Suppressor macrophage treated with lipopolysaccharide for 1 hour (primary cell): ENCODE data around the gene MT1H.
"Not testable (repeated sequence)": the region's sequence is repeated elsewhere in the genome, so short reads cannot be mapped to it uniquely, and the experiment has no call there.

Experiments used
- DNase-seq, 3 donors: peaks; one replicate each; pipeline ENCODE4 v3.0.0-alpha.2; 2020 to 2022

MT1H gene

GRCh38 chr16:56669005-56669839, at the start of gene MT1H:
Gene MT1H, plus strand, starts transcription at chr16:56669814. Its CDS starts 71 bp downstream, at chr16:56669885.
- DNase-seq, result no peak

GRCh38 chr16:56620339-56620897, 49.2 kb upstream of the MT1H start:
- DNase-seq, result no peak

- DNase-seq, result not testable (repeated sequence)
Observed at GRCh38 chr16:56621665-56622445, 47.8 kb upstream of the MT1H start.

GRCh38 chr16:56623184-56623583, 46.4 kb upstream of the MT1H start:
- not testable (repeated sequence) for DNase-seq

- DNase-seq, result no peak
Observed at GRCh38 chr16:56623637-56624036, 46.0 kb upstream of the MT1H start.

- DNase-seq, result peak; percentile 68 to 72 (median 71)
Observed at GRCh38 chr16:56625140-56625942, 44.3 kb upstream of the MT1H start, which contains the start of gene MT1E. Gene MT1E, plus strand, starts transcription at chr16:56625781. Its CDS starts 71 bp downstream, at chr16:56625852.

GRCh38 chr16:56625943-56626654, 43.5 kb upstream of the MT1H start:
- peak; percentile 42 to 70 (median 56) for DNase-seq

GRCh38 chr16:56626685-56627084, 42.9 kb upstream of the MT1H start:
- DNase-seq, result no peak

- peak; percentile 53 to 69 (median 55) for DNase-seq
Observed at GRCh38 chr16:56628486-56629350, 40.9 kb upstream of the MT1H start.

GRCh38 chr16:56629531-56629930, 40.1 kb upstream of the MT1H start:
- DNase-seq, result no peak

GRCh38 chr16:56630134-56630533, 39.5 kb upstream of the MT1H start:
- peak; percentile 48 to 53 (median 49) for DNase-seq

- no peak for DNase-seq
Observed at GRCh38 chr16:56631197-56631596, 38.4 kb upstream of the MT1H start.

- DNase-seq, result no peak
Observed at GRCh38 chr16:56631832-56632155, 37.8 kb upstream of the MT1H start.

GRCh38 chr16:56632156-56632847, 37.3 kb upstream of the MT1H start, which contains the start of gene MT1M:
Gene MT1M, plus strand, starts transcription at chr16:56632659. Its CDS starts 73 bp downstream, at chr16:56632732.
- DNase-seq, result peak in 1 of 3 donors; percentile 48

GRCh38 chr16:56632848-56633365, 36.7 kb upstream of the MT1H start:
- DNase-seq, result no peak

- DNase-seq, result no peak
Observed at GRCh38 chr16:56633535-56633934, 36.1 kb upstream of the MT1H start.

GRCh38 chr16:56634715-56635440, 34.7 kb upstream of the MT1H start:
- no peak for DNase-seq

GRCh38 chr16:56635441-56635967, 34.1 kb upstream of the MT1H start:
- DNase-seq, result no peak
